GM21723 (cell line): Measurements from ENCODE around the gene N4BP2L1.
"Not testable (repeated sequence)": the region's sequence is repeated elsewhere in the genome, so short reads cannot be mapped to it uniquely, and the experiment has no call there.

Source experiments
- ATAC-seq: cut with Tn5 transposase; IDR thresholded peaks from one replicate; pipeline ENCODE4 v1.9.1; 2021; ENCODE audit warnings: mild to moderate bottlenecking, moderate library complexity; ENCODE audit not compliant: unreplicated experiment

Gene N4BP2L1

DNA sequence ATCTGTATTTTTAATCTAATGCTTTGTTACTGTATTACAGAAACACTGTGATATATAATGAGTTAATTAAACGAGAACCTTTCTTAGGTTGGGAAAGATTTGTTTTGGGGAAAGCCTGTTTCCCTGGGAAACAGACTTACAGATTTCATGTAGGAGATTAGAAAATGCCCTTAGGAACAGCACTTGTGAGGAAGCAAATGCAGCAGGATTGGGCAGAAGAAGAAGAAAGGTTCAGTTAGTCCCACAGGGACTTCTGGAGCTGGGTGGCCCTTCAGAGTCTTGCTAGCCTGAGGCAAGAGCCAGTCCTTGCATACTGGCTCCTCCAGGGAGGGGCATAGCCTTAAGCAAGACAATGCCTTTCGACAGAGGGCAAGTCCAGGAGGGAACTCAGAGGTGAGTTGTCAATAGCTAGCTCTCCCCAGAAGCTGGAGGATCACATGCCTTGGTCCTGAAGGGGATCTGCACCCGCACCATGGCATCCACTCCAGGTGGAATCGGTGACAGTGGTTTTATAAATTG, 36.8 kb downstream of the N4BP2L1 start:
- ATAC-seq = no peak

DNA sequence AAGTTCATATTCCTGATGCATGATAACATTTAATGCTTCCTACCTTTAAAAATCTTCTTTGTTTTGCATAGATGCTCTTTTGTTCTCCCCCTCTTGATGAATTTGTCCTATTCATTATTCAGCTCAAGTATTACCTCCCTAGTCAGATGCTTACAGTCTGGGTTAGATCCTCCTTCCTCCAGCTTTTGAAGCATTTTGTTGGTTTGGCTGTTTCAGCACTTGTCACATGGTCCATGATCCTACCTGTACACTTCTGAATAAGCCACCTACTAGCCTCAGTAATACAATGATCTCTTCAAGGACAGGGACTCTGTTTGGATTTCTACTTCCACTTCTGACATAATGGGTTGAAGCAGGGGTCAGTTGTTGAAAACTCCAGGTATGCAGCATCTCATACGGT, 37.4 kb downstream of the N4BP2L1 start:
- ATAC-seq = no peak

GRCh38 chr13:32390048-32390447, 37.9 kb downstream of the N4BP2L1 start:
- peak; percentile 69 for ATAC-seq

DNA sequence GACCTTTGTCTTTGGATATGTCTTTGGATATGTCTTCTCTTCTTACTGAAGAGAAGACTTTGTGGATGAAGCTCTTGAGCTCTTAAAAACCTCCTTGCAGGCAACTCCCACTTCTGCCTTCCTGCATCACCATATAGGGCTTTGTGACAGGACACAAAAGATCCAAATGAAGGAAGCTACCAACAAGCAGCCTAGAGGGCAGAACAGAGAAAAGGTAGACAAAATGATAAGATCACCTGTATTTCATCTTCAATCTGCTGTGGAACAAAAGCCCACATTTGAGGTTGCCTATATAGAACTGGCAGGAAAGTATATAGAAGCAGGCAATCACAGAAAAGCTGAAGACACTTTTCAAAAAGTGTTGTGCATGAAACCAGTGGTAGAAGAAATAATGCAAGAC, 42.5 kb downstream of the N4BP2L1 start:
- no peak for ATAC-seq

DNA sequence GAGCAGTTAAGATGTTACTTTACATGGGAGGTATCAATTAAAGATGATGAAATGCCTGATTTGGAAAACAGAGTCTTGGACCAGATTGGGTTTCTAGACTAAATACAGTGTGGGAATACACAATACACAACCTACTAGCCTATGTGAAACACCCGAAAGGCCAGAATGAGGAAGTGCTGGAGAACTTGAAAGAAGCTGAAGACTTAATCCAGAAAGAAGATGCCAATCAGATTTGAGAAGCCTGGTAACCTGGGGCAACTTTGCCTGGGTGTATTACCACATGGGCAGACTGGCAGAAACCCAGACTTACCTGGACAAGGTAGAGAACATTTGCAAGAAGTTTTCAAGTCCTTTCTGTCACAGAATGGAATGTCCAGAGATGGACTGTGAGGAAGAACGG, 43.2 kb downstream of the N4BP2L1 start:
- ATAC-seq = no peak

DNA sequence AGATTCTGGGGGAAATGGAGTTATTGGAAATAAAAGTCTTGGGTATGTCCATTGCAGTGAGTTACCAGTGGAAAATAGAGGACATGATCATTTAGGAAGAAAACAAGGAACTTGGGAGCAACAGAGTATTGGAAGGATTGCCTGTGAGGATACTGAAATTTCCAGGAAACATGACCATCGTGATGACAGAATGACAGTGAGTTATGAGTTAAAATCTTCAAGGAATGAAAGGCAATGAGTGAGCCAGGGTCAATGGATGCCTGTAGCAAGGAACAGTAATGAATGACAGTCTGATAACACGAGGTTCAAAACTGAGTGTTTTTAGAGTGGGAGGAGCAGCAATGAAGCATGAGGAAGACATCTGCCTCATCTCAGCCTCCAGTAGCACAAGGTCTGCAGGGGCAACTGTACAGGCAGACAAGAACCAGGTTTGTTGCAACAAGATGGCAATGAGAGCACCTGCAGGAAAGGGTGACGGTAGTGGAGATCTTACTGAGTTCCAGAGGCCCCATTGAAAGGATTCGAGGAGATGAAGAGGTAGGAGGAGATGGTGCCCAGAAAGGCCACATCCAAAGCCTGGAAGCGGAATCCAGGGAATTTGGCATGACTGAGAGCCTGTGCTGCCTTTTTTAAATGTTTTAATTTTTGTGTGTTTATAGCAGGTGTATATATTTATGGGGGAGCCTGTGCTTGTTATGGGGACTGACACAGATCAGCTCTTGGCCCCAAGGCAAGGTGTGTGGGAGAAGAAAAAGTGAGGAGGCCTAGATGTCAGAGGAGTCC, 43.9 kb downstream of the N4BP2L1 start:
- ATAC-seq = no peak

GRCh38 chr13:32381539-32381938, 46.4 kb downstream of the N4BP2L1 start:
- ATAC-seq = no peak

GRCh38 chr13:32378012-32378411, 49.9 kb downstream of the N4BP2L1 start:
- ATAC-seq = no peak

GRCh38 chr13:32376642-32377415, 51.1 kb downstream of the N4BP2L1 start:
- ATAC-seq = no peak

DNA sequence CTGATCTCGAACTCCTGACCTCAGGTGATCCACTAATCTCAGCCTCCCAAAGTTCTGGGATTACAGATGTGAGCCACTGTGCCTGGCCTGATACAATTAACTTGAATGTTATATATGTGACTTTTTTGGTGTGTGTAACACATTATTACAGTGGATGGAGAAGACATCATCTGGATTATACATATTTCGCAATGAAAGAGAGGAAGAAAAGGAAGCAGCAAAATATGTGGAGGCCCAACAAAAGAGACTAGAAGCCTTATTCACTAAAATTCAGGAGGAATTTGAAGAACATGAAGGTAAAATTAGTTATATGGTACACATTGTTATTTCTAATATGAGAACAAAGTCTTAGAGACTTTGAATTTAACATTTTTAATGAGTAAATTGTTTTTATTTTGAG, 57.1 kb downstream of the N4BP2L1 start:
- ATAC-seq = no peak

GRCh38 chr13:32362574-32362973, 65.4 kb downstream of the N4BP2L1 start:
- no peak for ATAC-seq

GRCh38 chr13:32355935-32356334, 72.0 kb downstream of the N4BP2L1 start:
- ATAC-seq = not testable (repeated sequence)

DNA sequence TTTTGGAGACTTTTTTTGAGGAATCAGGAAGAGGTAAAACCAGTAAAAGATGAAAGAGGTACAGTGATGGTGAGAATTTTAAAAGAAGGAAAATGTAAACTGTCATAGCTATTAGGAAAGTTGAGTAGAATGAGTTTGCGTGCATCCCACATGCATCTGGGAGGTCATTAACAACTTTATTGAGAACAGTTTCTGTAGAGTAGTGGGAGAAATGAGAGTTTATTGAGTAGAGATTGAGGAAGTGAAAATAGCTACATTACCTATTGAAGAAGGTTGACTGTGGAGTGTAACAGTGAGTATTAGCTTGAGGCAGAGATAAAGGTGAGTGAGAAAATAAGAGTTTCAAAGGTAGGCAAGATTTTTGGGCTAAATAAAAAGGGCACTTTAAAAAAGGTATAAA, 73.9 kb downstream of the N4BP2L1 start:
- ATAC-seq = no peak

GRCh38 chr13:32350839-32351441, 77.0 kb downstream of the N4BP2L1 start:
- ATAC-seq = not testable (repeated sequence)
